Measurements from ENCODE around the gene RPL3. TPM values are rescaled to one million over a fixed set of nuclear protein-coding genes. Genes with fewer than 3 reads are reported as not detected.

Gene RPL3
- total RNA-seq, 1 donor from 2014 or later: 2,294 TPM

GRCh38 chr22:39277142-39277607, 42.2 kb downstream of the RPL3 start:
- peaks cover 13% of the 10 kb centered on the region for H3K4me1 Mint-ChIP-seq
- H3K4me3 Mint-ChIP-seq: no peak overlapping the region
- H3K9me3 Mint-ChIP-seq: no peaks in the 10 kb centered on the region
- TF ChIP-seq CTCF (conservative IDR thresholded peaks at IDR 0.05): no peak
- no peak overlapping the region for H3K27ac Mint-ChIP-seq (ENCODE audit: unreplicated experiment)
- DNase-seq (ENCODE audit: low read depth, low spot score): no peak
- H3K36me3 Mint-ChIP-seq (ENCODE audit: low read depth): no peaks in the 10 kb centered on the region
- no peaks in the 10 kb centered on the region for H3K27me3 Mint-ChIP-seq (ENCODE audit: low read depth)

GRCh38 chr22:39276440-39277141, 42.8 kb downstream of the RPL3 start:
- TF ChIP-seq CTCF (conservative IDR thresholded peaks at IDR 0.05): no peak
- H3K4me1 Mint-ChIP-seq: peaks cover 13% of the 10 kb centered on the region

GRCh38 chr22:39275814-39276439, 43.5 kb downstream of the RPL3 start:
- DNase-seq (ENCODE audit: low read depth, low spot score): no peak
- H3K27ac Mint-ChIP-seq (ENCODE audit: unreplicated experiment): no peak overlapping the region

More at GRCh38 chr22:39276440-39277141, 42.8 kb downstream of the RPL3 start:
- no peak overlapping the region for H3K4me3 Mint-ChIP-seq
- no peaks in the 10 kb centered on the region for H3K36me3 Mint-ChIP-seq (ENCODE audit: low read depth)
- no peaks in the 10 kb centered on the region for H3K27me3 Mint-ChIP-seq (ENCODE audit: low read depth)
- H3K27ac Mint-ChIP-seq (ENCODE audit: unreplicated experiment): no peak overlapping the region
- no peaks in the 10 kb centered on the region for H3K9me3 Mint-ChIP-seq
- DNase-seq (ENCODE audit: low read depth, low spot score): no peak

GRCh38 chr22:39273950-39274887, 45.2 kb downstream of the RPL3 start:
- Mint-ChIP-seq H3K27ac (ENCODE audit: unreplicated experiment) (no peak overlapping the region), H3K9me3 (no peaks in the 10 kb centered on the region), H3K27me3 (ENCODE audit: low read depth) (no peaks in the 10 kb centered on the region), H3K4me1 (peaks cover 5% of the 10 kb centered on the region), H3K4me3 (no peak overlapping the region), H3K36me3 (ENCODE audit: low read depth) (no peaks in the 10 kb centered on the region)
- TF ChIP-seq CTCF (conservative IDR thresholded peaks at IDR 0.05): no peak
- no peak for DNase-seq (ENCODE audit: low read depth, low spot score)

More at GRCh38 chr22:39275814-39276439, 43.5 kb downstream of the RPL3 start:
- no peaks in the 10 kb centered on the region for H3K27me3 Mint-ChIP-seq (ENCODE audit: low read depth)
- H3K4me3 Mint-ChIP-seq: no peak overlapping the region
- no peak for TF ChIP-seq CTCF (conservative IDR thresholded peaks at IDR 0.05)
- peaks cover 9% of the 10 kb centered on the region for H3K4me1 Mint-ChIP-seq
- H3K36me3 Mint-ChIP-seq (ENCODE audit: low read depth): no peaks in the 10 kb centered on the region
- no peaks in the 10 kb centered on the region for H3K9me3 Mint-ChIP-seq

GRCh38 chr22:39270792-39271191, 48.6 kb downstream of the RPL3 start:
- no peaks in the 10 kb centered on the region for H3K36me3 Mint-ChIP-seq (ENCODE audit: low read depth)
- H3K4me1 Mint-ChIP-seq: peaks cover 3% of the 10 kb centered on the region
- no peaks in the 10 kb centered on the region for H3K27me3 Mint-ChIP-seq (ENCODE audit: low read depth)
- H3K9me3 Mint-ChIP-seq: no peaks in the 10 kb centered on the region
- no peak for DNase-seq (ENCODE audit: low read depth, low spot score)
- no peak overlapping the region for H3K27ac Mint-ChIP-seq (ENCODE audit: unreplicated experiment)
- no peak overlapping the region for H3K4me3 Mint-ChIP-seq
- TF ChIP-seq CTCF (conservative IDR thresholded peaks at IDR 0.05): no peak
